Ovary (tissue), 3 donors: ENCODE measurements around the gene TMEM240.
"Not testable (repeated sequence)": the region's sequence is repeated elsewhere in the genome, so short reads cannot be mapped to it uniquely, and the experiment has no call there.

Experiments used
- EP300 ChIP-seq: sonication (generic); formaldehyde crosslinking; IDR thresholded peaks from one replicate; pipeline ENCODE4 v1.6.1; 2017; ENCODE audit warnings: antibody characterized with exemption
- TF ChIP-seq, protein P1 (sequence below), 3 donors: fragments of 450-650 bp in 2 of 3; fragments of 200-600 bp in 1 of 3; IDR thresholded peaks; one replicate each; pipeline versions ENCODE4 v1.5.1 to v1.8.0; 2016 to 2022; ENCODE audit warnings: antibody characterized with exemption in 3 of 3, mild to moderate bottlenecking in 1 of 3
- donor health status: DM: no; HTN: no; CAD: no.

DNA sequence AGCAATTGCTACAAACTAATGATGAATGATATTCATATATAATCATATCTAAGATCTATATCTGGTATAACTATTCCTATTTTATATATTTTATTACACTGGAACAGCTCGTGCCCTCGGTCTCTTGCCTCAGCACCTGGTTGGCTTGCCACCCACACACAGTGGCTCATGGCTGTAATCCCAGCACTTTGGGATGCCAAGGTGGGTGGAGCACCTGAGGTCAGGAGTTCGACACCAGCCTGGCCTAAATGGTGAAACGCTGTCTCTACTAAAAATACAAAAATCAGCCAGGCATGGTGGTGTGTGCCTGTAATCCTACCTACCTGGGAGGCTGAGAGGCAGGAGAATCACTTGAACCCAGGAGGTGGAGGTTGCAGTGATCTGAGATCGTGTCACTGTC is 34.6 kb downstream of the TMEM240 start:
- TF ChIP-seq, protein P1, sequence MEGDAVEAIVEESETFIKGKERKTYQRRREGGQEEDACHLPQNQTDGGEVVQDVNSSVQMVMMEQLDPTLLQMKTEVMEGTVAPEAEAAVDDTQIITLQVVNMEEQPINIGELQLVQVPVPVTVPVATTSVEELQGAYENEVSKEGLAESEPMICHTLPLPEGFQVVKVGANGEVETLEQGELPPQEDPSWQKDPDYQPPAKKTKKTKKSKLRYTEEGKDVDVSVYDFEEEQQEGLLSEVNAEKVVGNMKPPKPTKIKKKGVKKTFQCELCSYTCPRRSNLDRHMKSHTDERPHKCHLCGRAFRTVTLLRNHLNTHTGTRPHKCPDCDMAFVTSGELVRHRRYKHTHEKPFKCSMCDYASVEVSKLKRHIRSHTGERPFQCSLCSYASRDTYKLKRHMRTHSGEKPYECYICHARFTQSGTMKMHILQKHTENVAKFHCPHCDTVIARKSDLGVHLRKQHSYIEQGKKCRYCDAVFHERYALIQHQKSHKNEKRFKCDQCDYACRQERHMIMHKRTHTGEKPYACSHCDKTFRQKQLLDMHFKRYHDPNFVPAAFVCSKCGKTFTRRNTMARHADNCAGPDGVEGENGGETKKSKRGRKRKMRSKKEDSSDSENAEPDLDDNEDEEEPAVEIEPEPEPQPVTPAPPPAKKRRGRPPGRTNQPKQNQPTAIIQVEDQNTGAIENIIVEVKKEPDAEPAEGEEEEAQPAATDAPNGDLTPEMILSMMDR (IDR thresholded peaks at IDR 0.05) = not testable (repeated sequence)
- not testable (repeated sequence) for TF ChIP-seq EP300
